ENCODE results near the gene XRCC1.
"Not testable (repeated sequence)": the region's sequence is repeated elsewhere in the genome, so short reads cannot be mapped to it uniquely, and the experiment has no call there.

The XRCC1 gene

DNA sequence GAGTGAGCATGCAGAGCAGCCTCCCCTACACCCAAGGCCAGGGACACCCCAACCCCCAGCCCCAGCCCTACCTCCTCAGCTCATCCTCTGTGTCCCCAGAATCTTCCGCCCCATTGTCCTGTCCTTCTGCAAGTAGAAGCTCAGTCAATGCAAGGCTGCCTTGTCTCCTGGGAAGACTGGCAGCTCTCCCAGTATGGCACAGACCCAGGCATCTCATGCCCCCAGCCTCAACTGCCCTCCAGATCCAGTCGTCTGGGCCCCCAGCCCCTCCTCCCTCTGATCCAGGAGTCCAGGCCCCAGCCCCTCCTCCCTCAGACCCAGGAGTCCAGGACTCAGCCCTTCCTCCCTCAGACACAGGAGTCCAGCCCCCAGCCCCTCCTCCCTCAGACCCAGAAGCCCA is 29.3 kb downstream of the XRCC1 start:
- no peak for DNase-seq (ENCODE audit: low read depth)

GRCh38 chr19:43545276-43545675 is 30.1 kb downstream of the XRCC1 start:
- DNase-seq (ENCODE audit: low read depth), result no peak

DNA sequence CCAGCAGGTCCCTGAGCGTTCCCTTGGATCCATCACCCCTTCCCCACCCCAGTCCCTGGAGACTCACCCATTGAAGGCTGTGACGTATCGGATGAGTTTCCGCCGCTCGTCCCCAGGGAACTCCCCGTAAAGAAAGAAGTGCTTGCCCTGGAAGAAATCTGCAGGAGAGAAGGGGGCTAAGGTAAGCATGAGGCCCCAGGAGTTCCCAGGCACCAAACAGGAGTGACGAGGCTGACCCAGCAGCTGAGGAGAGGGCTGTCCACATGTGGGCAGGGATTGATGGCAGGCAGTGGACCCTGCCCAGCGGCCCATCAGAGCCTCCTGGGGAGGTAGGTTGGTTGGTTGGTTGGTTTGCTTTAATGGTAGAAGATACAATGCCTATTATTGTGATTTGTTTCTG is 31.2 kb downstream of the XRCC1 start:
- DNase-seq (ENCODE audit: low read depth), result no peak

DNA sequence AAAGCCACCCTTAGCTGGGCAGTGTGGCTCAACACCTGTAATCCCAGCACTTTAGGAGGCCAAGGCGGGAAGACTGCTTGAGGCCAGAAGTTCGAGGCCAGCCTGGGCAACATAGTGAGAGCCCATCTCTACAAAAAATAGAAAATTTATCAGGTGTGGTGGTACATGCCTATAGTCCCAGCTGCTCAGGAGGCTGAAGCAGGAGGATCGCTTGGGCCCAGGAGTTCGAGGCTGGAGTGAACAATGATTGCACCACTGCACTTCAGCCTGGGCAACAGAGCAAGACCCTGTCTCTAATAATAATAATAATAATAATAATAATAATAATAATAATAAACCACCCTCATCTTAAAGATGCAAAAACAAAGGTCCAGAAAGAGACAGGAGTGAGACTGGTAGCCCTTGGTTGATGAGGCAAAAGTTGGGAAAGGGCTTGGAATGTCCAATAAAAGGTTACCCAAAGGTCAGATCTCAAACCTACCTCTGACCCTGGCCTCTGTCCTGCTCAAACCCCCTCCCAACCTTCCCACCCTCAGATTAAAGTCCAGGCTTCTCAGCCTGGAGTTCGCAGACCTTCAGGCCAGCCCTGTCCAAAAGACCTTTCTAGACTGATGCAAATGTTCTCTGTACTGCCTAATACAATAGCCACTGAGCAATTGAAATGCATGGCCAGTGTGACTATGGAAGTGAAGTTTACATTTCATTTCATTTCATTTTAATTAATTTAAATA is 33.2 kb downstream of the XRCC1 start:
- no peak for DNase-seq (ENCODE audit: low read depth)

GRCh38 chr19:43540381-43540780 is 34.9 kb downstream of the XRCC1 start:
- DNase-seq (ENCODE audit: low read depth), result no peak

DNA sequence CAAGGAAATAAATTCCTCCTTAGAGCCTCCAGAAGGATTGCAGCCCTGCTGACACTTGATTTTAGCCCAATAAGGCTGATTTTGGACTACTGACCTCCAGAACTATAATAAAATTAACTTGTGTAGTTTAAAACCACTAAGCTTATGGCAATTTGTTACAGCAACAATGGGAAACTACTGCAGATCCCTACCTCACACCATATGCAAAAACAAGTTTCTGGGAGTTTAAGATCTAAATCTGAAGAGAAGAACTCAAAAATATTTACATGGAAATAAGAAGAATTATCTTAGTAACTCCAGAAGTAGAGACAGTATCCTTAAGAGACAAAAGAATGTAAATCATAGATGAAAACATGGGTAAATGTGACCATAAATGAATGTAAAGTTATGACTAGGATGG is 36.4 kb downstream of the XRCC1 start:
- DNase-seq (ENCODE audit: low read depth), result no peak

DNA sequence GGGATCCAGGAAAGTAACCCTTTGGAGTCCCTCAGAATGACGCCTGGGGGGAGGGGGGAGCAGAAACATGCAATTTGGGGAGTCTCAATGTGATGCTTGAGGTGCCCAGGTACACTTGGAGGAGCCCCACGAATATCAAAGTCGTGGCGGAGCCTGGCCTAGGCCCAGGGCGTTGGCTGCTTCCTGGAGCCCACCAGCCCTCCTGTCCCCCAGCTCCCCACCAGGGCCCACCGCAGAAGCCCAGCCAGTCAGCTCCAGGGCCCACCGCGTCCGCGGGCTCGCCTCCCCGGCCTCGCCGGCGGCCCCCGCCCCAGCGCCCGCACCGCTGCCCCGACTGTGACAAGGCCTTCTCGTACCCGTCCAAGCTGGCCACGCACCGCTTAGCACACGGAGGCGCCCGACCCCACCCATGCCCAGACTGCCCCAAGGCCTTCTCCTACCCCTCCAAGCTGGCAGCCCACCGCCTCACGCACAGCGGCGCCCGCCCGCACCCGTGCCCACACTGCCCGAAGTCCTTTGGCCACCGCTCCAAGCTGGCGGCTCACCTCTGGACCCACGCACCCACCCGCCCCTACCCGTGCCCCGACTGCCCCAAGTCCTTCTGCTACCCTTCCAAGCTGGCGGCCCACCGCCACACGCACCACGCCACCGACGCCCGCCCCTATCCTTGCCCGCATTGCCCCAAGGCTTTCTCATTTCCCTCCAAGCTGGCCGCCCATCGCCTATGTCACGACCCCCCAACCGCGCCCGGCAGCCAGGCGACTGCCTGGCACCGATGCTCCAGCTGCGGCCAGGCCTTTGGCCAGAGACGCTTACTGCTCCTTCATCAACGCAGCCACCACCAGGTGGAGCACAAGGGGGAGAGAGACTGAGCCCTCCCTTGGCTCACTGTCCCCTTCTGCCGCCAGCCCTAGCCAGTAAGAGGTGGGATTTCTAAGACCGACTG is 40.2 kb downstream of the XRCC1 start:
- DNase-seq (ENCODE audit: low read depth), result peak; percentile 12

- DNase-seq (ENCODE audit: low read depth), result no peak
Observed at GRCh38 chr19:43534305-43534815, 41.0 kb downstream of the XRCC1 start.

DNA sequence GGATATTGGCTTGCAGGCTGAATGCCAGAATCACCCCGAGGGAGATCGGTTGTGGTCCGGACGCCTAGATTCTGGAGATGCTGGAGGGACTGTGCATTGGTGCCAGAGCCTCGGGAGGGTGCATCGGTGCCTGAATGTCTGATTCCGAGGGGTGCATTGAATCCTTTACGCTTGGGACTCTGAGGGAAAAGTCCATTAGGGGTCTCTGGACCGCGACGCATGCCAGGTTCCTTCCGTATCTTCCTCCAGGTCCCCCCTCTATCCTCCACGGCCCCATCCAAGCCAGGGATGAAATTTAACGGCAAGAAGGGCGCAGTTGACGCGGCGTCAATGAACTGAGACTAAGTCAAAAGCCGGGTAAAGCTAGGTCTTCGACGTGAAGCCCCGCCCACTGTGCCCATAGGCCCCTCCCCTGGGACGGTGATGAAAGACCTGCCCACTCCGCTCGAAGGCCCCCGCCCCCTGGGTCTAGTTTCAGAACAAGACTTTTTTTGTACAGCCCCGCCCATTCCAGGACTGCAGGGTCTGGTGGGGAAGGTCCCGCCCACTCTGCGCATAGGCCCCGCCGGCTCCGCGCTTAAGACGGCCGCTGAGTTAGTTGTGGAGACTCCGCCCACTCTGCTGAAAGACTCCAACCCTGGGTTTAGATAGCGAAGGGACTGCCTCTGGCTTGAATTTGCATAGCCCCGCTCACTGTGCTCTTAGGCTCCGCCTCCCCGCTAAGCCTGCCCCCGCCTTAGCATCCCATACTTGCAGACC is 41.6 kb downstream of the XRCC1 start:
- DNase-seq (ENCODE audit: low read depth), result peak; percentile 91

DNA sequence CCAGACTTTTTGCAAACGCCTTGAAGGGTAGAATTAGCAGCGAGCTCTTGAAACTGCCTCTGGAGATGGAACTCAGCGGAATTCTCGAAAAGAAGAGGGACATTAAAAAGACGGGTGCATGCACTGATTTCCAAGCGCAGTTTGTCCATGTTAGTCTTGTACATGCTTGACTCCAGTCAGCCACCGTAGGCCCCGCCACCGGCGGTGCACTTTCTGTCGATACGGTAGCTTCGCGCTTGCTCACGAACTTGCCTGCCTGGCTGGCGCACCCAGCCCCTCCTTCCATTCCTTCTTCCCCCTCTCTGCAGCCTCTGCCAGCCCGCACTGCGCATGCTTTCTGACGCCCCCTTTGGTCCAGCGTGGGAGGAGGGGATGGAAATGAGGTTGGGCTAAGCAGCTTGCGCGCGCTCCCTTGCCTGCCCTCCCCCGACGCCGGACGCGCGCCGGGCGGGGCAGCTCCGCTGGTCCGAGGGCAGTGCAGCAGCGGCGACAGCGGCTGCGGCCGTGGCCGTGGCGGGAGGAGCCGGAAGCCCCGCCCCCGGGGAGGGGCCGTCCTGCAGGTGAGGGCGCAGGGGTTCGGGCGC is 42.3 kb downstream of the XRCC1 start, which contains the start of gene ZNF575:
Gene ZNF575 (plus strand): TSS at position 227 of the 584 bp plus-strand sequence. CDS start 1,235 bp downstream, outside the sequence.
- DNase-seq (ENCODE audit: low read depth), result peak; percentile 75

- no peak for DNase-seq (ENCODE audit: low read depth)
Observed at GRCh38 chr19:43532571-43532961, 42.8 kb downstream of the XRCC1 start.

- DNase-seq (ENCODE audit: low read depth), result no peak
Observed at GRCh38 chr19:43527860-43528622, 47.3 kb downstream of the XRCC1 start.

DNA sequence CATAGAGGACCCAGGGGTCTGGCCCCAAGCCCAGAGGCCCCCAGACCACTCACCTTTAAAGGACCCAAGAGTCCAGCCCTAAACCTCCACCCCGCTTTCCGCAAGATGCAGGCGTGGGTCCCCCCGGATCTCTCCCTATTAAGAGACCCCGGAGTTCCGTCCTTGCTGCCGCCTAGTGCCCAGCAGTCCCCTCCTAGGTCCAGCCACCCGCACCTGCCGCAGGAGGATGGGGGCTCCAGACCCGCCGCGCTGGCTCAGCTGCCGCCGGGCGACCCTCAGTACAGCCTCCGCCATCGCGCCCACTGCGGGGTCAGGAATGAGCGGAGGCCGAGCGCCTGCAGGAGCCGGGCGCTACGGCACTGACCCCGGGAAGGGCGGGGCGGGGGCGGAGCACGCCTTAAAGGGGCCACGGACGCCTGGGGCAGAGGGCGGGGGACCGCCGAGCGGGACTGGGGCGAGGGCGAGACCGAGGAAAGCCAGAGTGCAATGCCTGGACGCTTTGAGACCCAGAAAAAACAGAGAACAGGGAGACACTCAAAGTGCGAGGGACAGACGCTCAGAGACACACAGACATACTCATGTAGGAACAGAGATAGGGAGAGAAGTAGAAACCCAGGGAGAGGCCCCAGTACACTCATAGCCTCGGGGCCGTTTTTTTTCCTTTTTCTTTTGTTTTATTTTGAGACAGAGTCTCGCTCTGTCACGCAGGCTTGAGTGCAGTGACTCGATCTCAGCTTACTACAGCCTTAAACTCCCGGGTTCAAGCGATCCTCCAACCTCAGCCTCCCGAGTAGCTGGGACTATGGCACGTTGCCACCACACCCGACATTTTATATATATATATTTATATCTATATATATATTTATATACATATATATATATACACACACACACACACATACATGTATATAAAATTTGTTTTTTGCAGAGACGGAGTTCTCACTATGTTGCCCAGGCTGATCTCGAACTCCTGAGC is 48.2 kb downstream of the XRCC1 start, which contains the start of gene ETHE1:
Gene ETHE1 (minus strand): TSS at position 318 of the 976 bp plus-strand sequence. CDS start 24 bp downstream, at position 294.
- DNase-seq (ENCODE audit: low read depth), result peak; percentile 60

DNA sequence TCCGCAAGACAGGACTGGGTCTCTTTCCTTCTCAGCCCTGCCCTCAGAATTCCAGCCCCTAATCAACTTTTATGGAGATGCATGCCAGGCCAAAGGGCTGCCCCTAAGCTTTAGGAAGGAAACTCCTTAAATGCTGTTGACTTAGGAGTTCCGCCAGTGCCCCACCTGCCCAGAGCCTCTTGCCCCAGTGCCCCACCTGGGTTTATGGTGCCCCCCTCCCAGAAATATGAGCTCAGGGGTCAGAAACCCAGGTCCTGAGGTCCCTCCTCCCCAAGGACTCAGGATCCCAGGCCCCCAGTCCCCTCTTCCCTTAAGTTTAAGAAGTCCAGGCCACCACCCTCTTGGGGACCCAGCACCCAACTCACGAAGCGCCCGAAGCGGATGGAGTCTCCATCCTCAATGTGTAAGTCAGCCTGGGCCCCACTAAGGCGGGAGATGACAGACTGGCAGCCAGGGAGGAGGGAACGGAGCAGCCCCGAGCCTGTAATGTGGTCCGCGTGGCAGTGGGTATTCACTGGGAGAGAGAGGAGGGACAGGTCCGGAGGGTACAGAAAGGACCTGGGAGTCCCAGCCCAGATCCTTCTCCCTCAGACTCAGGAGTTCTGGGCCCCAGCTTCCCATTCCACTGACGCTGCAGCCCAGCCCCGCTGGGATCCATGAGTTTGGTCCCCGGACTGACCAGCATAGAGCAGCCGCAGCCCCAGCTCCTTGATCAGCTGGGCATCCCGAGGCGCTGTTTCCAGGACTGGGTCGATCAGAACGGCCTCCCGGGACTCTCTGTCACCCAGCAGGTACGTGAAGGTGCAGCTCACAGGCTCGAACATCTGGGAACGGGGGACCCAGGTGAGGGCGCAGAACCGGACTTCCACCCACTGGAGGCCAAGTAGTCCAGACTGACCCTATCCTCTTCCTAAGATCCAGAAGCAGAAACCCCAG is 49.2 kb downstream of the XRCC1 start:
- no peak for DNase-seq (ENCODE audit: low read depth)

DNA sequence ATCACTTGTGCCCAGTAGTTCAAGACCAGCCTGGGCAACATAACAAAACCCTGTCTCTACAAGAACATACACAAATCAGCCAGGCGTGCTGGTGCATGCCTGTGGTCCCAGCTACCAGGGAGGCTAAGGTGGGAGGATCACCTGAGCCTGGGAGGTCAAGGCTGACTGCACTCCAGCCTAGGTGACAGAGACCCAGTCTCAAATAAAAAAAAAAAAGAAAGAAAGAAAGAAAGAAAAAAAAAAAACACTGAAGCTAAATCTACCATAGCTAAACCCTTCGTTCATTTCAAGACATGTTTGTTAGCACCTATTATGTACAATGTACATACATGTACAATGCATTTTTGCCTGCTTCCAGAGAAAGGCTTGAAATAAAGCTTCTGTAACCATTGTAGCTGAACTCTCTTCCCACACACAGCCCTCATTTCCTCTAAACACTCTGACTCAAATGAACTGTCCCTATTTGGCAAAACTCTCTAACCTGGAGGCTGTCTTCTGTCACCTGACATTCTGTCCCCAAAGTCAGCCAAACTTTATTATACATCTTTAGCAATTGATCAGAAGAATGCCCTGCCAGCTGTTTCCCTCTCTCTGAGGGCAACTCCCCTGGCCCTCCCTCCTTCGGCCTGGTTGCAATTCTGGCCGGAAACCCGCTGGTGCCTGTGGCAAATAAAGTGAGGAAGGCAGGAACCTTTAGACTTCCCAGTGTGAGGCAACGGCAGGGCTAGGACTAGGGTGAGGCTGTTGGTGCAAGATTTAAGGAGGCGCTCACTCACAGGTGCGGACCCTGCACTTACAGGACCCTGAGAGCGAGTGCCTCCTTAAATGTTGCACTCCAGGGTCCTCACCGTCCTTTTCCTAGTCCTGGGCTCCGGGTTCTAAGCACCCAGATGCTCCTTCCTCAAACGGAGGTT is 50.1 kb downstream of the XRCC1 start:
- no peak for DNase-seq (ENCODE audit: low read depth)

- DNase-seq (ENCODE audit: low read depth), result not testable (repeated sequence)
Observed at GRCh38 chr19:43523696-43524095, 51.6 kb downstream of the XRCC1 start.

DNA sequence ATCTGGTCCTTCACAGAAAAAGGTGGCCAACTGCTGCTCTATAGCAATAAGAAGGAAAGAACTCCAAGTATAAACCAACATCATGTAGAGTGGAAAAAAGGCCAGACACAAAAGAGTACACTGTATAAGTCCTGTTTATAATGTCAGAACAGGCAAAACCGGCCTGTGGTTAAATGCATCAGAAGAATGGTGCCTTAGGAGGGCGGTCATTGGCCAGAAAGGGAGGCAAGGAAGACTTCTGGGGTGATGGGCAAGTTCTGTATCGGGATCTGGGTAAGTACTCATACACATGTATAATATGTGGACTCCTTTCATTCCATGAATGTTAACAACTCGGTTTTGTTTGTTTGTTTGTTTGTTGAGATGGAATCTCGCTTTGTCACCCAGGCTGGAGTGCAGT is 52.4 kb downstream of the XRCC1 start:
- no peak for DNase-seq (ENCODE audit: low read depth)

All from activated gamma-delta T cell treated with anti-CD3 and anti-CD28 coated beads, Interleukin-2, amount 50 U/mL, for 16 hours (primary cell).